22Rv1 (cell line): ENCODE results near the gene ZNF222.

Experiments used
- ZFX ChIP-seq: fragments of 450-650 bp; IDR thresholded peaks from 2 replicates; pipeline ENCODE4 v1.6.1; 2017; ENCODE audit warnings: antibody characterized with exemption, borderline replicate concordance
- TF ChIP-seq, protein P1 (sequence below): fragments of 450-650 bp; IDR thresholded peaks from 2 replicates; pipeline ENCODE4 v1.5.1; 2017; ENCODE audit warnings: mild to moderate bottlenecking

DNA sequence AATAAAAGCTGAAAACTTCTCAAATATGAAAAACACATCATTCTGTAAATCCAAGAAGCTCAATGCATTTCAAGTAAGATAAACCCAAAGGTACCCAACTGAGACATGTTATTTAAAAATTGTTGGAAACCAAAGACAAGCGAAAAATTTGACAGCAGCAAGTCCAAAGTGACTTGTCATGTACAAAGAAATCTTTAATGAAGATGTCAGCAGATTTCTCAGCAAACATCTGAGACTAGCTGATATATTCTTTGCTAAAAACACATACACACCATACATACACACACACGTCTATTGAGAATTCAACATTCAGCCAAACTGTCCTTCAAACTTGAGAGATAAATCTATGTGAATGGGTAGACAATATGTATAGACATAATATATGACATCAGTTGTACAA, 5.7 kb upstream of the ZNF222 start:
- TF ChIP-seq, protein P1, sequence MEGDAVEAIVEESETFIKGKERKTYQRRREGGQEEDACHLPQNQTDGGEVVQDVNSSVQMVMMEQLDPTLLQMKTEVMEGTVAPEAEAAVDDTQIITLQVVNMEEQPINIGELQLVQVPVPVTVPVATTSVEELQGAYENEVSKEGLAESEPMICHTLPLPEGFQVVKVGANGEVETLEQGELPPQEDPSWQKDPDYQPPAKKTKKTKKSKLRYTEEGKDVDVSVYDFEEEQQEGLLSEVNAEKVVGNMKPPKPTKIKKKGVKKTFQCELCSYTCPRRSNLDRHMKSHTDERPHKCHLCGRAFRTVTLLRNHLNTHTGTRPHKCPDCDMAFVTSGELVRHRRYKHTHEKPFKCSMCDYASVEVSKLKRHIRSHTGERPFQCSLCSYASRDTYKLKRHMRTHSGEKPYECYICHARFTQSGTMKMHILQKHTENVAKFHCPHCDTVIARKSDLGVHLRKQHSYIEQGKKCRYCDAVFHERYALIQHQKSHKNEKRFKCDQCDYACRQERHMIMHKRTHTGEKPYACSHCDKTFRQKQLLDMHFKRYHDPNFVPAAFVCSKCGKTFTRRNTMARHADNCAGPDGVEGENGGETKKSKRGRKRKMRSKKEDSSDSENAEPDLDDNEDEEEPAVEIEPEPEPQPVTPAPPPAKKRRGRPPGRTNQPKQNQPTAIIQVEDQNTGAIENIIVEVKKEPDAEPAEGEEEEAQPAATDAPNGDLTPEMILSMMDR: no peak
- TF ChIP-seq ZFX: no peak
